ENCODE data around the gene AGBL4.

Gene AGBL4

GRCh38 chr1:49523764-49524163 is 500.0 kb downstream of the AGBL4 start:
- DNase-seq (ENCODE audit: low read depth, low spot score) = no peak
- in situ Hi-C loops (cut with HindIII; ENCODE audit: low sequenced_read_pairs) = no loop called here
- no peak for TF ChIP-seq CTCF (IDR thresholded peaks at IDR 0.05; ENCODE audit: low read depth, low read length)
- no peak overlapping the region for H3K4me3 ChIP-seq (ENCODE audit: low read depth, low read length)

- in situ Hi-C loops (cut with HindIII; ENCODE audit: low sequenced_read_pairs) = no loop called here
- TF ChIP-seq CTCF (IDR thresholded peaks at IDR 0.05; ENCODE audit: low read depth, low read length) = no peak
- no peak for DNase-seq (ENCODE audit: low read depth, low spot score)
- H3K4me3 ChIP-seq (ENCODE audit: low read depth, low read length) = no peak overlapping the region
Measured at GRCh38 chr1:49466961-49467360, 556.8 kb downstream of the AGBL4 start.

- H3K4me3 ChIP-seq (ENCODE audit: low read depth, low read length) = no peak overlapping the region
- in situ Hi-C loops (cut with HindIII; ENCODE audit: low sequenced_read_pairs) = no loop called here
- no peak for TF ChIP-seq CTCF (IDR thresholded peaks at IDR 0.05; ENCODE audit: low read depth, low read length)
- no peak for DNase-seq (ENCODE audit: low read depth, low spot score)
Measured at GRCh38 chr1:49465486-49466185, 558.1 kb downstream of the AGBL4 start.

GRCh38 chr1:49448200-49448599 is 575.6 kb downstream of the AGBL4 start:
- no peak for DNase-seq (ENCODE audit: low read depth, low spot score)
- TF ChIP-seq CTCF (IDR thresholded peaks at IDR 0.05; ENCODE audit: low read depth, low read length) = no peak
- in situ Hi-C loops (cut with HindIII; ENCODE audit: low sequenced_read_pairs) = no loop called here
- H3K4me3 ChIP-seq (ENCODE audit: low read depth, low read length) = no peak overlapping the region

- no peak for TF ChIP-seq CTCF (IDR thresholded peaks at IDR 0.05; ENCODE audit: low read depth, low read length)
- no peak for DNase-seq (ENCODE audit: low read depth, low spot score)
- no peak overlapping the region for H3K4me3 ChIP-seq (ENCODE audit: low read depth, low read length)
- in situ Hi-C loops (cut with HindIII; ENCODE audit: low sequenced_read_pairs) = no loop called here
Measured at GRCh38 chr1:49436865-49437264, 586.9 kb downstream of the AGBL4 start.

GRCh38 chr1:49435291-49435690 is 588.5 kb downstream of the AGBL4 start:
- in situ Hi-C loops (cut with HindIII; ENCODE audit: low sequenced_read_pairs) = no loop called here
- peak; percentile 2 for DNase-seq (ENCODE audit: low read depth, low spot score)
- TF ChIP-seq CTCF (IDR thresholded peaks at IDR 0.05; ENCODE audit: low read depth, low read length) = no peak
- no peak overlapping the region for H3K4me3 ChIP-seq (ENCODE audit: low read depth, low read length)
